ENCODE results near the gene GLYAT. TPM values are rescaled to one million over a fixed set of nuclear protein-coding genes. Genes with fewer than 3 reads are reported as not detected.

GLYAT gene
- 2.6 TPM for total RNA-seq

- no peak for DNase-seq (ENCODE audit: low spot score)
- intact Hi-C loops (cut with DNase I): no loop called here
- no peak for ATAC-seq
Observed at GRCh38 chr11:58731819-58732218, at the start of gene GLYAT. TSS of gene GLYAT (minus strand) at chr11:58731943. CDS start at chr11:58724496, 7,447 bp downstream.

GRCh38 chr11:58781345-58781744, 49.6 kb upstream of the GLYAT start:
- ATAC-seq (no peak), DNase-seq (ENCODE audit: low spot score) (no peak)
- intact Hi-C loops (cut with DNase I): no loop called here

- no peak for ATAC-seq
- intact Hi-C loops (cut with DNase I): no loop called here
- no peak for DNase-seq (ENCODE audit: low spot score)
Observed at GRCh38 chr11:58780578-58780977, 48.8 kb upstream of the GLYAT start.

GRCh38 chr11:58776891-58777710, 45.4 kb upstream of the GLYAT start:
- intact Hi-C loops (cut with DNase I): no loop called here
- DNase-seq (ENCODE audit: low spot score): no peak
- ATAC-seq: no peak

GRCh38 chr11:58775066-58775708, 43.4 kb upstream of the GLYAT start:
- DNase-seq (ENCODE audit: low spot score) (no peak), ATAC-seq (no peak)
- intact Hi-C loops (cut with DNase I): no loop called here

- ATAC-seq: no peak
- no peak for DNase-seq (ENCODE audit: low spot score)
- intact Hi-C loops (cut with DNase I): no loop called here
Observed at GRCh38 chr11:58774164-58774593, 42.4 kb upstream of the GLYAT start.

- intact Hi-C loops (cut with DNase I): no loop called here
- no peak for DNase-seq (ENCODE audit: low spot score)
Observed at GRCh38 chr11:58773337-58773736, 41.6 kb upstream of the GLYAT start.

GRCh38 chr11:58772329-58773285, 40.9 kb upstream of the GLYAT start:
- DNase-seq (ENCODE audit: low spot score) (no peak), ATAC-seq (no peak)
- intact Hi-C loops (cut with DNase I): no loop called here

More at GRCh38 chr11:58773337-58773736, 41.6 kb upstream of the GLYAT start:
- ATAC-seq: no peak

GRCh38 chr11:58771458-58771855, 39.7 kb upstream of the GLYAT start:
- intact Hi-C loops (cut with DNase I): no loop called here
- ATAC-seq: no peak
- no peak for DNase-seq (ENCODE audit: low spot score)

- DNase-seq (ENCODE audit: low spot score) (no peak), ATAC-seq (no peak)
- intact Hi-C loops (cut with DNase I): no loop called here
Observed at GRCh38 chr11:58770627-58771457, 39.1 kb upstream of the GLYAT start.

- intact Hi-C loops (cut with DNase I): no loop called here
- ATAC-seq: no peak
- DNase-seq (ENCODE audit: low spot score): no peak
Observed at GRCh38 chr11:58770166-58770565, 38.4 kb upstream of the GLYAT start.

- DNase-seq (ENCODE audit: low spot score) (no peak), ATAC-seq (no peak)
- intact Hi-C loops (cut with DNase I): no loop called here
Observed at GRCh38 chr11:58769308-58769707, 37.6 kb upstream of the GLYAT start.

- DNase-seq (ENCODE audit: low spot score) (no peak), ATAC-seq (no peak)
- intact Hi-C loops (cut with DNase I): no loop called here
Observed at GRCh38 chr11:58768137-58768536, 36.4 kb upstream of the GLYAT start.

- DNase-seq (ENCODE audit: low spot score) (no peak), ATAC-seq (no peak)
- intact Hi-C loops (cut with DNase I): no loop called here
Observed at GRCh38 chr11:58765078-58765477, 33.3 kb upstream of the GLYAT start.

GRCh38 chr11:58763120-58763490, 31.4 kb upstream of the GLYAT start:
- ATAC-seq (no peak), DNase-seq (ENCODE audit: low spot score) (no peak)
- intact Hi-C loops (cut with DNase I): no loop called here

GRCh38 chr11:58762284-58763119, 30.8 kb upstream of the GLYAT start:
- intact Hi-C loops (cut with DNase I): no loop called here
- no peak for ATAC-seq

GRCh38 chr11:58757439-58757838, 25.7 kb upstream of the GLYAT start:
- intact Hi-C loops (cut with DNase I): no loop called here
- DNase-seq (ENCODE audit: low spot score) (no peak), ATAC-seq (no peak)

More at GRCh38 chr11:58762284-58763119, 30.8 kb upstream of the GLYAT start:
- no peak for DNase-seq (ENCODE audit: low spot score)
